GF-D8 (cell line): Measurements from ENCODE around the gene LRRC41.
"Not testable (repeated sequence)": the region's sequence is repeated elsewhere in the genome, so short reads cannot be mapped to it uniquely, and the experiment has no call there.

Source experiments
- DNase-seq: peaks from one replicate; lab custom pipeline; 2025; lab: John Stamatoyannopoulos, UW

LRRC41 gene

DNA sequence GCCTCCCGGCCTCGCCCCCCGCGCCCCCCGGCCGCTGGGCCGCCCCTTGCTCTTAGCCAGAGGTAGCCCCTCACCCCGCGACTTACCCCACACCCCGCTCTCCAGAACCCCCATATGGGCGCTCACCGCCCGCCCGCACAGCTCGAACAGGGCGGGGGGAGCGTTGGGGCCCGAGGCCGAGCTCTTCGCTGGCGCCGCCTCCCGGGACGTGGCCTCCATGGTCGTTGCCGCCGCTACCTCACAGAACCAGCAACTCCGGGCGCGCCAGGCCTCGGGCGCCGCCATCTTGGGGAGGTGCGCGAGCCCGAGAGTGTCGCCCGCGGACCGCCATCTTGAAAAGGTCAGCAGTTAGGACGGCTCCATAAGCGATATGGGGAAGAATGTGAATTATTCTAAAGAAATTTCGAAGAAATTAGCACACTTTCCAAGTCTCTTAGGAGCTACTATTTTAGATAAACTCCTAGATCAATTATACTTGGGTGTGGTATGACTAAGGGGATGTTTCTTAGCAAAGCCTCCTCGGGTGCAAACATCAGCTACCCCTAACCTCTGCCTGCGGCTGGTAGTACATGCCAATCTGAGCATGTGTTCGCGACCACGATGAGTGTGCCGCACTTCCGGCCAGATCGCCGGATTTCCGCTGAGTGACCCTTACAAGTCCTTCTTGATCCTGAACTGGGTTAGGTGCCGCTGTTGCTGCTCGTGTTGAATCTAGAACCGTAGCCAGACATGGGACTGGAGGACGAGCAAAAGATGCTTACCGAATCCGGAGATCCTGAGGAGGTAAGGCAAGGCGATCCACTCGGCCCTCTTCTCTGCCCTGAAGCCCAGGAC lies at the start of gene LRRC41, which contains the start of gene UQCRH:
Gene LRRC41, minus strand, starts transcription at position 579 of the 834 bp plus-strand sequence. Its CDS starts 294 bp downstream, at position 285.
Gene UQCRH, plus strand, starts transcription at position 661 of the 834 bp plus-strand sequence. Its CDS starts 69 bp downstream, at position 730.
- DNase-seq: peak; percentile 90

GRCh38 chr1:46352363-46352762 lies 48.9 kb upstream of the LRRC41 start:
- no peak for DNase-seq

GRCh38 chr1:46345281-46345680 lies 41.9 kb upstream of the LRRC41 start:
- DNase-seq: no peak

- DNase-seq: no peak
Measured at GRCh38 chr1:46344481-46344880, 41.1 kb upstream of the LRRC41 start.

DNA sequence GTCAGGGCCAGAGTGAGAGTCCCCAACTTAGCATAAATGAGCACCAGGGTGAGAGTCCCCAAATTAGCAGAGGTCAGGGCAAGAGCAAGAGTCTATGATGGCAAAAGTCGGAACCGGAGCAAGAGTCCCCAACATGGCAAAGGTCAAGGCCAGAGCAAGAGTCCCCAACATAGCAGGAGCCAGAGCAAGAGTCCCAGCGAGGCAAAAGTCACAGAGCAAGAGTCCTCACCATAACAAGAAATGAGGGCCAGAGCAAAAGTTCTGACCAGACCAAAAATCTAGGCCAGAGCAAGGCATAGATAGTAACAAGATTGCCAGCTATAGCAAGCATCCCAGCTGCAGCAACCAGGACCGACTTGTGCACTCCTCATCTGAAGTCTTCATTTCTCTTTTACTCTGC lies 40.3 kb upstream of the LRRC41 start:
- no peak for DNase-seq

DNA sequence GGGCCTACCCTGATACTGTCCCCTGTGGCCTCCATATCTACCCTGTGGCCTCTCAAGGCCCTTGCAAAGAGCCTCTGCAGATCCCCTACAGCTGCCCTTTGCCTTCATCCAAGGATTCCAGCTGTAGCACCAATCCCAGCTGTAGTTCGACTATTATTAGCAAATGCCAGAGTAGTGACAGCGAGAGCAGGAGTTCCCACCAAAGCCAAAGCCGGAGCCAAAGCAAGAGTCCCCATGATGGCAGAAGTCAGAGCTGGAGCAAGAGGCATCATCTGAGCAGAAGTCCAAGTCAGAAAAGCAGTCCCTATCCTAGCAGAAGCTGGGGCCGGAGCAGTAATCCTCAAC lies 39.9 kb upstream of the LRRC41 start:
- DNase-seq: no peak

- no peak for DNase-seq
Measured at GRCh38 chr1:46342677-46343350, 39.4 kb upstream of the LRRC41 start.

DNA sequence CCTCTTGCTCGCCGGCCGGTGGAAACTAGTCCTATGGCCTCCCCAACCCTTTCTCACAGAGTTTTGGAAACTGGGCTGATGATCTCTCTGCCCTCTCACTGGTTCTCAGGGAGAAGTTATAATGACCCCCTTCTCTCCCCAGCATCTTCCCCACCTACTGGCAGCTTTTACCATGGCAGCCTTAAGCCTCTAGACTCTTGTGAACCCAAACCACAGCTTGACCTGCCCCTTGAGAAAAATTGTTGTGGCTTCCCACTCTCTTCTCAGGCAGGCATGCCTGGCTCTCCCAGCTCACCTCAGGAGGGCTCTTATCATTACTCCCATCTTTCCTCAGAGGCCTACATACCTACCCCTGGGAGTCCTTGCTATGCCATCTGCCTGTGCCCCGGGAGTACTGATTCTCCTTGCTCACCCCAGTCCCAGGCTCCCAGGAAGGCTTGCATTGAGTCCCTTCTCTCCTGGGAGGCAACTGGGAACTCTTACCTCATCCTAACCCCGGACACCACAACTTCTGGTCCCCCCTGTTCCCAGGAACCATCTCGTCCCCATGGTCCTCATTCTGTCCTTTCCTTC lies 38.8 kb upstream of the LRRC41 start:
- no peak for DNase-seq

GRCh38 chr1:46341222-46342083 lies 38.0 kb upstream of the LRRC41 start:
- DNase-seq: no peak

GRCh38 chr1:46340404-46341221 lies 37.2 kb upstream of the LRRC41 start, which contains the start of gene NSUN4:
Gene NSUN4 (plus strand): TSS chr1:46340807. CDS start chr1:46340827, 20 bp downstream.
- peak; percentile 87 for DNase-seq

GRCh38 chr1:46337409-46337808 lies 34.0 kb upstream of the LRRC41 start:
- DNase-seq: not testable (repeated sequence)

GRCh38 chr1:46335081-46335480 lies 31.7 kb upstream of the LRRC41 start:
- no peak for DNase-seq

- DNase-seq: no peak
Measured at GRCh38 chr1:46334030-46334384, 30.6 kb upstream of the LRRC41 start.

DNA sequence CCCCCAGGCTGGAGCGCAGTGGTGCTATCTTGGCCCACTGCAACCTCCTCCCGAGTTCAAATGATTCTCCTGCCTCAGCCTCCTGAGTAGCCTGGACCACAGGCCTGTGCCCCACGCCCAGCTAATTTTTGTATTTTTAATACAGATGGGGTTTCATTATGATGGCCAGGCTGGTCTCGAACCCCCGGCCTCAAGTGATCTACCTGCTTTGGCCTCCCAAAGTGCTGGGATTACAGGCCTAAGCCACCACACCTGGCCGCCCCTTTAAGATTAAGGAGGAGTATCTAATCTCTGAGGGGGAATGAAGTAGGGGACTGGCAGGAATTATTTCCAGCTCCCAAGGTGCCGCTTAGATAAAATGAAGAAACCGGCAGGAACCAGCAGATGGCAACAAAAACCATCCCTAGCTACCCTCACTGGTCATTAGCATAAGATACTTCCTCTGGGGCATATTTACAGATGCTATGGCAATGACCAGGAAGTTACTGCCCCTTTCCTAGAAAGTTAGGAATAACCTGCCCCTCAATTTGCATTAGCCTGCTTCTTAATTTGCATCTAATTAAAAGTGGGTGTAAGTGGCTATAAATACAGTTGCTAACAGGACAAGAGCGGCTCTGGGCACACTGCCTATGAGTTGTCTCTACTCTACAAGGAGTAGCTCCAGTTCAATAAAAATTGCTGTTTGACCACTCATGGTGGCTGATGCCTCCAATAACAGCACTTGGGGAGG lies 30.0 kb upstream of the LRRC41 start:
- DNase-seq: peak; percentile 43

- DNase-seq: not testable (repeated sequence)
Measured at GRCh38 chr1:46331786-46332540, 28.5 kb upstream of the LRRC41 start.

- not testable (repeated sequence) for DNase-seq
Measured at GRCh38 chr1:46330381-46330780, 27.0 kb upstream of the LRRC41 start.

- DNase-seq: not testable (repeated sequence)
Measured at GRCh38 chr1:46329807-46330206, 26.4 kb upstream of the LRRC41 start.

DNA sequence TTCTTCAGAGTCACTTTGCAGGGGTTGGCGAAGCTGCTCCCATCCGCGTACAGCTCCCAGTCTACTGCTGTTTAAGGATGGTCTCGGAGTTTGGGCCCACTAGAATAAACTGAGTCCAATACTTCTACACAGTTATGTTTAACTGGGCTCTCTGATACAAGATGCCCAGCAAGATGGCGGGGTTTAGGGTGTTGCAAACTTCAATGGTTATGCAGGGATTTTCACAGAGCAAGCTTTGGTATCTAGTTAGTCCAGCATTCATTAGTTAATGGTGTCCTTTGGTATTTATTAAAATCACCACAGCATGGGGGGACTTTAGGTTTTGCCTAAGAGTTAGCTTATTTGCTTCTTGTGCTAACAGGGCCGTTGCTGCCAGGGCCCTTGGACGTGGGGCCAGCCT lies 24.8 kb upstream of the LRRC41 start:
- not testable (repeated sequence) for DNase-seq

DNA sequence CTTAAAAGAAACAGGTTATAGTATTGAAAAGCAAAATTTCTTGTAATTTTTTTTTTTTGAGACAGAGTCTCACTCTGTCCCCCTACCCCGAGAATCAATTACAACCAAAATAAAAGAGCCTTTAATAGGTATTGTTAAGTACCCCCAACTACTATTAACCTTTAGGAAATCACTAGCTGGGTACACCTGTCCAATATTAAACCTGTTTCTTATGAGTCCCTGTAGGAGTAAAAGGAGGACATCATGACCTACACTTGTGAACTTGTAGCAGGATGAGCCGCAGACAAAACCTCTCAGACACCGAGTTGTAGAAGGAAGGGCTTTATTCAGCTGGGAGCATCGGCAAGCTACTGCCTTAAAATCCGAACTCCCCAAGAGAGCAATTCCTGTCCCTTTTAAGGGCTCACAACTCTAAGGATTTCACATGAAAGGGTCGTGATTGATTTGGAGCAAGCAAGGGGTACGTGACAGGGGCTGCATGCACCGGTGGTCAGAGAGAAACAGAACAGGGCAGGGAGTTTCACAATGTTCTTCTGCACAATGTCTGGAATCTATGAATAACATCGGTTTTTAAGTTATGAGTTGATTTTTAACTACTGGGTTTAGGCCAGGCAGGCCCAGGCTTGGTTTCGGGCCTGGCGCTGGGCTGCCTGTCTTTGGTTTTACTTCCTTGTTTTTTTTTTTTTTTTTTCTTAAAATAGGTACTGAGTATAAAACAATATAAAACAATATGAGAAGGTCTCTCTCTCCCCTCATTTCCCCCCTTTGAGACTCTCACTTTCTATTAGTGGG lies 22.1 kb upstream of the LRRC41 start:
- DNase-seq: not testable (repeated sequence)
